Measurements from ENCODE around the gene ALDOC.

GRCh38 chr17:28577466-28577824 is 750 bp upstream of the ALDOC start:
- TF ChIP-seq, protein P1, sequence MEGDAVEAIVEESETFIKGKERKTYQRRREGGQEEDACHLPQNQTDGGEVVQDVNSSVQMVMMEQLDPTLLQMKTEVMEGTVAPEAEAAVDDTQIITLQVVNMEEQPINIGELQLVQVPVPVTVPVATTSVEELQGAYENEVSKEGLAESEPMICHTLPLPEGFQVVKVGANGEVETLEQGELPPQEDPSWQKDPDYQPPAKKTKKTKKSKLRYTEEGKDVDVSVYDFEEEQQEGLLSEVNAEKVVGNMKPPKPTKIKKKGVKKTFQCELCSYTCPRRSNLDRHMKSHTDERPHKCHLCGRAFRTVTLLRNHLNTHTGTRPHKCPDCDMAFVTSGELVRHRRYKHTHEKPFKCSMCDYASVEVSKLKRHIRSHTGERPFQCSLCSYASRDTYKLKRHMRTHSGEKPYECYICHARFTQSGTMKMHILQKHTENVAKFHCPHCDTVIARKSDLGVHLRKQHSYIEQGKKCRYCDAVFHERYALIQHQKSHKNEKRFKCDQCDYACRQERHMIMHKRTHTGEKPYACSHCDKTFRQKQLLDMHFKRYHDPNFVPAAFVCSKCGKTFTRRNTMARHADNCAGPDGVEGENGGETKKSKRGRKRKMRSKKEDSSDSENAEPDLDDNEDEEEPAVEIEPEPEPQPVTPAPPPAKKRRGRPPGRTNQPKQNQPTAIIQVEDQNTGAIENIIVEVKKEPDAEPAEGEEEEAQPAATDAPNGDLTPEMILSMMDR (IDR thresholded peaks at IDR 0.05; ENCODE audit: low read depth, low read length, poor library complexity, severe bottlenecking): no peak
- TF ChIP-seq EZH2phosphoT487 (IDR thresholded peaks at IDR 0.05; ENCODE audit: borderline replicate concordance, low read length): no peak
